ENCODE measurements around the gene DSG3. TPM values are rescaled to one million over a fixed set of nuclear protein-coding genes. Genes with fewer than 3 reads are reported as not detected.

The DSG3 gene, protein sequence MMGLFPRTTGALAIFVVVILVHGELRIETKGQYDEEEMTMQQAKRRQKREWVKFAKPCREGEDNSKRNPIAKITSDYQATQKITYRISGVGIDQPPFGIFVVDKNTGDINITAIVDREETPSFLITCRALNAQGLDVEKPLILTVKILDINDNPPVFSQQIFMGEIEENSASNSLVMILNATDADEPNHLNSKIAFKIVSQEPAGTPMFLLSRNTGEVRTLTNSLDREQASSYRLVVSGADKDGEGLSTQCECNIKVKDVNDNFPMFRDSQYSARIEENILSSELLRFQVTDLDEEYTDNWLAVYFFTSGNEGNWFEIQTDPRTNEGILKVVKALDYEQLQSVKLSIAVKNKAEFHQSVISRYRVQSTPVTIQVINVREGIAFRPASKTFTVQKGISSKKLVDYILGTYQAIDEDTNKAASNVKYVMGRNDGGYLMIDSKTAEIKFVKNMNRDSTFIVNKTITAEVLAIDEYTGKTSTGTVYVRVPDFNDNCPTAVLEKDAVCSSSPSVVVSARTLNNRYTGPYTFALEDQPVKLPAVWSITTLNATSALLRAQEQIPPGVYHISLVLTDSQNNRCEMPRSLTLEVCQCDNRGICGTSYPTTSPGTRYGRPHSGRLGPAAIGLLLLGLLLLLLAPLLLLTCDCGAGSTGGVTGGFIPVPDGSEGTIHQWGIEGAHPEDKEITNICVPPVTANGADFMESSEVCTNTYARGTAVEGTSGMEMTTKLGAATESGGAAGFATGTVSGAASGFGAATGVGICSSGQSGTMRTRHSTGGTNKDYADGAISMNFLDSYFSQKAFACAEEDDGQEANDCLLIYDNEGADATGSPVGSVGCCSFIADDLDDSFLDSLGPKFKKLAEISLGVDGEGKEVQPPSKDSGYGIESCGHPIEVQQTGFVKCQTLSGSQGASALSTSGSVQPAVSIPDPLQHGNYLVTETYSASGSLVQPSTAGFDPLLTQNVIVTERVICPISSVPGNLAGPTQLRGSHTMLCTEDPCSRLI
- not detected in 2 replicates for total RNA-seq

DNA sequence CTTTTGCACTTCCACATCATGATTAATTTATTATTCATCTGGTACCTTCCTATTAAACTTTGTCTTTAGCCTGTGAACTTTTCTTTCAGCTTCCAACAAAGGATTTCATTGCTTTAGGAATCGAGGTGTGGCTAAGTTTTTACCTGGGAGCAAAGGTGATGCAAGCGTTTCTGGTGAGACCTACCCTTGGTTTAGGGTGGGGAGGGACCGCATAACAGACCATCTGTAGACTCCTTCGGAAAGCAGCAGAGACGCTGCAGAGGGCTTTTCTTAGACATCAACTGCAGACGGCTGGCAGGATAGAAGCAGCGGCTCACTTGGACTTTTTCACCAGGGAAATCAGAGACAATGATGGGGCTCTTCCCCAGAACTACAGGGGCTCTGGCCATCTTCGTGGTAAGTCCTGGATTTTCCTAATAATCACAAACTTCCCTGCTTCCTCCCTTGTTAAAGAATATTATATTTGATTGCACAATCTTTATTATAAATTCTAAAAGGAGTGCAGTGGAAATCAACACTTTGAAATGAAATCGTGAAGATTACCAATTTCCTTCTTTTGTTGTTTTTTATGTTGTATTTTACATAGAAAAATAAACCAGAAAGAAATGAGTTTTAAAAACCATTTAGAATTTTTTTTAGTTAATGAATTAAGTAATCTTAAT lies at the start of gene DSG3:
TSS of gene DSG3 (plus strand) at position 212 of the 662 bp plus-strand sequence. CDS start at position 349, 137 bp downstream.
- no peak for DNase-seq (ENCODE audit: low read depth in 2 of 2)

- no peak for DNase-seq (ENCODE audit: low read depth in 2 of 2)
Measured at GRCh38 chr18:31398191-31398590, 49.4 kb upstream of the DSG3 start.

DNA sequence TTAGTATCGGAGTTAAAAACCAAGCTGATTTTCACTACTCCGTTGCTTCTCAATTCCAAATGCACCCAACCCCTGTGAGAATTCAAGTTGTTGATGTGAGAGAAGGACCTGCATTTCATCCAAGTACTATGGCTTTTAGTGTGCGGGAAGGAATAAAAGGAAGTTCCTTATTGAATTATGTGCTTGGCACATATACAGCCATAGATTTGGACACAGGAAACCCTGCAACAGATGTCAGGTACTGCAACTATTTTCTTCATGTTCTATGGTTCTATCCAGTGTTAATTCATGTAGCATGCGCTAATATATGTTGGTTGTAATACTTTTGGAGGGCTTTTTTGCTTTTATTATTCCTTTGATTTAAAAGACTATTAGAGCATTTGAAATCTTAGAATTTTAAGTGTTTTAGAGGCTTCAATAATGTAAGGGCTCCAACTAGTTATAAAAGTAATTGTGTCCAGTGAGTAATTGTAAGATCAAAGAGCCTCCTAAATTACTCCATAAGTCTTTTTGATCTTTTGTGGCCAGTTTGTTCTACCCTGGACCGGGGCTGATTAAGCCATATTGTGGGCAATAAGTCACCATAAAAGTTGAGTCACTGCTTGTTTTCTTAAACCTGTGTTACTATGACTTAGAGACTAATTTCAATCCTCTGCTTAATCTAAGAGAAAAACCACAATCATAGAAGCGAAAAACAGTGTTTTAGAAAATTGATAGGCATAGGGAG lies 48.1 kb upstream of the DSG3 start:
- DNase-seq (ENCODE audit: low read depth in 2 of 2): peak in 1 of 2 donors; percentile 6

DNA sequence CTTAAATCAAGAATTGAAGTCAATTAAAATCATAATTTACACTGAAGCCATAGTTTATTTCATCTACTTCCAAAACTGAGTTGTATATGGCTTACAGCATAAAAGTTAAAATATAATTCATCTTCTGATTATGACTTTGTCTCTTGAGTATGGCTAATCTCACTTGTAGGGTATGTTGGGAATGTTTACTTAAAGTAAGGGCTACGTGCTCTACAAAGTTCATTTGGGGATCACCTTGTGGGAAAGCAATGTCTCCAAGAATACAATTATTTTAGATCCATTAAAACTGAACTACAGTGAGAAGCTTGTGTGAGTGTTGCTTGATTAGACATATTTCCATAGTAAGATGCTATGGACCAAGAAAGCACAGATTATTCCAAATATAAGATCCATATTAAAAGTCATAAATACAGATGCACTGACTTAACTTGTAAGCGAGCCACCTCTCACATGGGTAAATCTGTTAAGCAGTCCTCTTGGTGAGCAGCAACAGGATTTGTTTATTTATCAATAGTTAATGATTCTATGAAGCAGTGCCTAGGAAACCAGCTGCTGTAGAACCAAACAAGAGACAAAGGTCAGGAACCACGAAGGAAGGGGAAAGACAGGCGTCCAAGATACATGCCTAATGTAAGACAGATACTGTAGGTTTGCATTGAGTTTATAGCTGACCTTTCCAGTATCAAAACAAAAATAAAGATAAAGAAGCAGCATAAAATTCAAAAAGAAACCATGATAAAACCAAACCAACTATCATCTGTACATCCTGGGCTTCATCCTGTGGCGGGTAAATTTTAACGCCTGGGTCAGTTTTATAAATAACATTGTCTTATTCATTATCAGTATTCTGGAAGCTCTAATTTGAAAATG lies 46.1 kb upstream of the DSG3 start:
- no peak for DNase-seq (ENCODE audit: low read depth in 2 of 2)

DNA sequence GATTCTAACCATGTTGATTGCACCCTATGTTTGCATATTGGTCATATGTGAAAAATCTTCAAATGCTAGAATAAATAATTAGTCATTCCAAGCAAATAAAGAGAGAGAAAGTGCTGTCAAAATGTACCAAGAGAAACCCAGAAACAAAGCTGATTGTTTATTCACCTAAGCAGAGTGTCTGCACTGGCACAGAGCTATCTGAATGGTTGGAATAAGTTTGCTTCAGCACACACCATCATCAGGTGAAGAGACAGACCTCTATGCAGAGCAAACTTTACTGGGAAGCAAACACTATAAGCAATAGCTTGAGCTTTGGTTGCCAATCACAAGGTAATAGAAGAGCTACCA lies 45.5 kb upstream of the DSG3 start:
- DNase-seq (ENCODE audit: low read depth in 2 of 2): no peak

DNA sequence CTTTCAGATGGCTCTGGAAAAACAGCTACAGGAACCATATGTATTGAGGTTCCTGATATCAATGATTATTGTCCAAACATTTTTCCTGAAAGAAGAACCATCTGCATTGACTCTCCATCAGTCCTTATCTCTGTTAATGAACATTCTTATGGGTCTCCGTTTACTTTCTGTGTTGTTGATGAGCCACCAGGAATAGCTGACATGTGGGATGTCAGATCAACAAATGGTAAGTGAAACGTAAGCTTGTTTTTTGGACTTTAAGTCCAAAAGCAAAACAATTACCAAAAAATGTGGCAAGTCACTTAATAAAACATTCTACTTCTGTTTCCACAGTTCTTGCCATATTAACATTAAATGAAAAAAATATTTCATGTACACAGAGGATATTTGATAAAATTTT lies 44.1 kb upstream of the DSG3 start:
- DNase-seq (ENCODE audit: low read depth in 2 of 2): no peak

DNA sequence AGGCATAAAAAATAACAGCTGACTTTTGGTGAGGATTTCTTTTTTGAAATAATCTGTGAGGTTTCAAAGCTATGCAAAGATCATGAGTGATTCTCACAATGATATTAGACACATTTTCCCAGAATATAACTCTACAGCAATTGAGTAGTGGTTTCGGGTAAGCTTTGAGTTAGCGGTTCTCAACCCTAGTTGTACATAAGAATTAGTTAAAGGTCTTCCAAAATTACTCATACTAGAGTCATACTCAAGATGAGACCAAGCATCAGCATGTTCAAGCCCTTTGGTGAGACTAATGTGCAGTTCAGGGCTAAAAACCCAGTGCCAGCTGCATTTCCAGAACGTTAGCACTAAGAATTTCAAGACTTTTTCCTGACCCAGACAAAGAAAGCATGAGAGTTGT lies 39.9 kb upstream of the DSG3 start:
- DNase-seq (ENCODE audit: low read depth in 2 of 2): no peak

GRCh38 chr18:31409276-31409675 lies 38.3 kb upstream of the DSG3 start:
- DNase-seq (ENCODE audit: low read depth in 2 of 2): no peak

DNA sequence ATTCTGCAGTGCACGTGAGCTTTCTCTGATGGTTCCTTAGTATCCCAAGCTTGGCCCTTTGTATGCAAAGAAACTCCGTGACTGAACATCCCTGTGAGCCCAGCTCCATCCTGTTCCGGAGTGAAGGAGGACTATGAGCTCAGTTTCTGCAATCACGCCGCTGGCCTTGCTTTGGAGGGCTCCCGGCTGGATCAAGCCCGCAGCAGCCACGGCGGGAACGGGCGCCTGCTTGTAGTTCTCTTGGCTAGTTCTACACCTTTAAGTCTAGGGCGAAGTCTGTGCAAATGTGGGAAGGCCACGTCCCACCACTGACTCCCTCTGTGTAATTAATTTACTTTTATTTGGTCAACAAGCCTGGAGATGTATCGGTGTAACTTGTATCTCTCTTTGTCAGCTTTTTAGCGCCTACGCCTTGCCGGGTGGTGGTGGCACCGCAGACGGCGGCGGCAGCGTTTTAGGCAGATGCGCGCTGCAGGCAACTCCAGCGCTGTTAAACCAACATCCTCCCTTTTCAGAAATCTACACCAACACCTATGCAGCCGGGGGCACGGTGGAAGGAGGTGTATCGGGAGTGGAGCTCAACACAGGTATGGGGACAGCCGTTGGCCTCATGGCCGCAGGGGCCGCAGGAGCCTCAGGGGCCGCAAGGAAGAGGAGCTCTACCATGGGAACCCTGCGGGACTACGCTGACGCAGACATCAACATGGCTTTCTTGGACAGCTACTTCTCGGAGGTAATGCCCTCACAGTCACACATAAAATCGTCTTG lies 36.6 kb upstream of the DSG3 start:
- no peak for DNase-seq (ENCODE audit: low read depth in 2 of 2)

GRCh38 chr18:31413137-31413536 lies 34.4 kb upstream of the DSG3 start:
- no peak for DNase-seq (ENCODE audit: low read depth in 2 of 2)

DNA sequence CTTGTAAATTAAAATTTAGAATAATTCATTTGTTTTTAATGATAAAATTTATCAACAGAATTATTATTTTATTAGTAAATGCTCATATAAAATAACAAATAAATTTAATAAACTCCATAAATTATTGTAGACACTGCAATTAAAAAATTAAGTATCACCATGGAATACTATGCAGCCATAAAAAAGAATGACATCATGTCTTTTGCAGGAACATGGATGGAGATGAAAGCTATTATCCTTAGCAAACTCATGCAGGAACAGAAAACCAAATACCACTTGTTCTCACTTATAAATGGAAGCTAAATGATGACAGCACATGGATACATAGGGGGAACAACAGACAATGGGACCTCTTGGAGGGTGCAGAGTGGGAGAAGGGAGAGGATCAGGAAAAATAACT lies 29.7 kb upstream of the DSG3 start:
- no peak for DNase-seq (ENCODE audit: low read depth in 2 of 2)

DNA sequence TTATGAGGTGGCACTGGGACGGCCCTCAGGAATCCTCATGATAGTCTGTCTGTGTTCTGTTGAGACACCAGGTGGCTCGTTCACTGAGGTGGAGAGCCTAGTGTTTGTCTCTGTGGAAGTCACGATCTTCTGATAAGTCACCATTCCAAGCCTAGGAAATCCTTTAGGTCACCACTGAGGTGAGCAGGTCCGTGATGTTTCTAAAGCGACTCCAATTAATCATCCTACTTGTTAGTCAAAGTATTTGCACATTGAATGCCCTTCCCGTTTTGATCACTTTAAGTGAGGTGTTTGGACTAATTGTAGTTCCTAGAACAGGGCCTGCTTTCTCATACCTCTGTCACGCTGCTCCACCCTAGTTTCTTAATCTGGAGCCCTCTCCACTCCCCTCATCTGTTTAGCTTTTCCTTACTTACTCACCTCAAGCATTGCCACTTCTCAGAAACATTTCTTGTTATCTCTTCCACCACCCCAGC lies 28.0 kb upstream of the DSG3 start:
- no peak for DNase-seq (ENCODE audit: low read depth in 2 of 2)

DNA sequence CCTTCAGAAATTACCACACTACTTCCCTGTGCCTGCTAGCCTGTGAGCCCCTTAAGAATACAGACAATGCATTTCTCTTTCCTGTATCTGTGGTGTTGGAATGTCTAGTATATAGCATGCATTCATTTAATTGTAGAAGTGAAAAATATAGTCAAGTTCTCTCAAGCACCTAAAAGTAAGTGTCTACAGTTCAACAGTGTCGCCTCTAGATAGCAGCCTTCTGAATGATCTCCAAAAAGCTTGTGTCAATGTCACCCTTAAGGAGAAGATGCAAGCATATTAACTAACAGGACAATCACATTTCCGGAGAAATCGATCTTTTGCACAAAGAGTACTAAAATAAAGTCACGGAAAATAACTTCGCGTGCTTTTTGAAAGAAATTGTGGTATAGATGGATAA lies 27.5 kb upstream of the DSG3 start:
- no peak for DNase-seq (ENCODE audit: low read depth in 2 of 2)

- no peak for DNase-seq (ENCODE audit: low read depth in 2 of 2)
Measured at GRCh38 chr18:31420524-31420923, 27.0 kb upstream of the DSG3 start.

GRCh38 chr18:31424383-31424988 lies 23.1 kb upstream of the DSG3 start:
- DNase-seq (ENCODE audit: low read depth in 2 of 2): peak in 1 of 2 donors; percentile 8

- no peak for DNase-seq (ENCODE audit: low read depth in 2 of 2)
Measured at GRCh38 chr18:31426021-31426420, 21.5 kb upstream of the DSG3 start.

GRCh38 chr18:31426871-31427406 lies 20.6 kb upstream of the DSG3 start:
- DNase-seq (ENCODE audit: low read depth in 2 of 2): no peak

DNA sequence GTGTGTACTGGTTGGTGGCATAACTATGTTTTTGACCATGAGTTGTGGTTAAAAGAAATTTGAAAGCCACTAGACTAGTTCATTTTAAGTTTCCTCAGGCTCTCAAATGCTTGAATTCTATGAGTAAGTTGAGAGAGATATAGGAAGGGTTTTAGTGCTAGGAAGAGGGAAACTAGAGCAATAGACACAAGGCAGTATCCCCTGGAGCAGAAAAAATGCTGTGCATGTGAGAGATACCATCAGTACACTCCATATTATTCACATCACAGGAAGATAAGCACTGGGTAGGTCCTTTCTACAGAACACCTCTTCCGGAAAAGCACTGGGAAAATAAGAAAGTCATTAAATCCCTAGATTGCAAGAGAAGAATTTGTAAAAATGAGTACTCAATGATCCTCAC lies 19.3 kb upstream of the DSG3 start:
- no peak for DNase-seq (ENCODE audit: low read depth in 2 of 2)

DNA sequence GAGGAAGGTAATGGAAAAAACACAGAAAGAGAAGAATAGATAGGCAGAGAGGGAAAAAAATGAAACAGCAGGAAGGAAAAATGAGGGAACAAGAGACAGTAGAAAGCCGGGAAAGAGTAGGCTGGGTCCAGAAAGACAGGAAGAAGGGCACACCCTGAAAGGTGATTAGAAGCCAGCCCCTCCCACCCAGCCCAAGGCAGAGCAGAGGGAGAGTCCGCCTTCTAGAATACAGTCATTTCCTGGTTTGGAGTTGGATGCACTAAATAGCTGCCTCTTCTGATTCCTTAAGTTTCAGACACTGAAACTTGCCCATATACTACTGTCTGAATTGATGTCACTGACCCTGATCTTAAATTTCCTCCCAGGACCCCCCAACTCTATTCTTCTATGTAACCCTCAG lies 17.9 kb upstream of the DSG3 start:
- no peak for DNase-seq (ENCODE audit: low read depth in 2 of 2)

Measured in lung microvascular endothelial cell (primary cell).